Measurements from ENCODE around the gene RAB18.

GRCh38 chr10:27529010-27529783, 25.1 kb downstream of the RAB18 start:
- TF ChIP-seq CTCF (conservative IDR thresholded peaks at IDR 0.05; ENCODE audit: low read length) (no peak), EZH2phosphoT487 (IDR thresholded peaks at IDR 0.05; ENCODE audit: borderline replicate concordance) (no peak)
